ENCODE results near the gene CPNE8. TPM values are rescaled to one million over a fixed set of nuclear protein-coding genes. Genes with fewer than 3 reads are reported as not detected.

The CPNE8 gene
- total and polyA plus RNA-seq, 8 donors, result 2.7 to 6.8 (median 5.1) TPM

DNA sequence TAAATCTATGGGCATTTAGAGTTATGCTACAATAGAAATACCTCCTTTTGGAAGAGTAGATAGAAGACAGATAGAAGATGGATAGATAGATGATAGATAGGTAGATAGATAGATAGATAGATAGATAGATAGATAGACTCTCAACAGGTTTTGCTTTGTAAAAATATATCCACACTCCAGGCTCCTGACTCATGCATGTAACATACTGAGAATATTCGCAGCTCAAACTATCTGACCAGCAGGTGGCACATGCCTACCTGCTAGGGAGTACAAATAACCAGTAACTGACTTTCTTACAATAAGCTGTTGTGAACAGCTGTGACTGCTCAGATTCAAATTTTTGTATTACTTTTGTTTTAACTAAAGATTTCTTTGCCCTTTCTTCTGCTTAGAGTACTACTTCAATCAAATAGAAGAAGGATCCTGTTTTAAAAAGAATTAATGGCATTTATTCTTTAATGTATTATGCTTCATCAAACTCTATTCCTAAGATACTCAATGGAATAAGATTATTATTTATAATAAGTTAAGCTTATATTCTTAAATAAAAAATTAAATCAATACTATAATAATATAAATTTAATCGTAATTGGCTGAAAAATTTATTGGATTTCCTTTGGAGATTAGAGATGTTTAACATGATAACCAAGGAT lies 15.8 kb upstream of the CPNE8 start:
- intact Hi-C loops (cut with DNase I), result loop anchor here in 1 of 3 donors (10.0 kb wide), 1 partner anchor 354 kb away; no protein-coding TSS in a partner anchor

GRCh38 chr12:38919191-38919590 lies 13.8 kb upstream of the CPNE8 start:
- intact Hi-C loops (cut with DNase I), result no loop called here
- H3K27me3 ChIP-seq, result peaks cover 0 to 4% (median 0%) of the 10 kb centered on the region in 4 donors
- WGBS, 2 donors, result 46 to 68% methylated on average over 5 of the region's 5 CpGs
- FAIRE-seq (no peak), ATAC-seq (no peak), DNase-seq (no peak)
- H3K4me1 ChIP-seq, result no peaks in the 10 kb centered on the region
- TF ChIP-seq, protein P1, sequence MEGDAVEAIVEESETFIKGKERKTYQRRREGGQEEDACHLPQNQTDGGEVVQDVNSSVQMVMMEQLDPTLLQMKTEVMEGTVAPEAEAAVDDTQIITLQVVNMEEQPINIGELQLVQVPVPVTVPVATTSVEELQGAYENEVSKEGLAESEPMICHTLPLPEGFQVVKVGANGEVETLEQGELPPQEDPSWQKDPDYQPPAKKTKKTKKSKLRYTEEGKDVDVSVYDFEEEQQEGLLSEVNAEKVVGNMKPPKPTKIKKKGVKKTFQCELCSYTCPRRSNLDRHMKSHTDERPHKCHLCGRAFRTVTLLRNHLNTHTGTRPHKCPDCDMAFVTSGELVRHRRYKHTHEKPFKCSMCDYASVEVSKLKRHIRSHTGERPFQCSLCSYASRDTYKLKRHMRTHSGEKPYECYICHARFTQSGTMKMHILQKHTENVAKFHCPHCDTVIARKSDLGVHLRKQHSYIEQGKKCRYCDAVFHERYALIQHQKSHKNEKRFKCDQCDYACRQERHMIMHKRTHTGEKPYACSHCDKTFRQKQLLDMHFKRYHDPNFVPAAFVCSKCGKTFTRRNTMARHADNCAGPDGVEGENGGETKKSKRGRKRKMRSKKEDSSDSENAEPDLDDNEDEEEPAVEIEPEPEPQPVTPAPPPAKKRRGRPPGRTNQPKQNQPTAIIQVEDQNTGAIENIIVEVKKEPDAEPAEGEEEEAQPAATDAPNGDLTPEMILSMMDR (IDR thresholded peaks at IDR 0.05), result no peak
- H3K27ac ChIP-seq, result no peak overlapping the region
- no peaks in the 10 kb centered on the region for H3K36me3 ChIP-seq
- H3K4me3 ChIP-seq, result no peak overlapping the region
- H3K9me3 ChIP-seq, result no peaks in the 10 kb centered on the region

More for the DNA sequence above, 15.8 kb upstream of the CPNE8 start:
- DNase-seq (peak in 4 of 6 donors; percentile 12 to 65 (median 20)), FAIRE-seq (peak; percentile 64), ATAC-seq (peak in 3 of 4 donors; percentile 81 to 86 (median 82))
- WGBS, 2 donors, result 3 to 13% methylated on average over 2 of the region's 2 CpGs
- TF ChIP-seq, protein P1 (IDR thresholded peaks at IDR 0.05), result peak in 3 of 4 donors; percentile 19 to 46 (median 30)
- H3K9me3 ChIP-seq, result no peaks in the 10 kb centered on the region
- H3K27me3 ChIP-seq, result peaks cover 0 to 4% (median 0%) of the 10 kb centered on the region in 4 donors
- no peak overlapping the region for H3K27ac ChIP-seq
- no peaks in the 10 kb centered on the region for H3K36me3 ChIP-seq
- no peaks in the 10 kb centered on the region for H3K4me1 ChIP-seq
- no peak overlapping the region for H3K4me3 ChIP-seq

DNA sequence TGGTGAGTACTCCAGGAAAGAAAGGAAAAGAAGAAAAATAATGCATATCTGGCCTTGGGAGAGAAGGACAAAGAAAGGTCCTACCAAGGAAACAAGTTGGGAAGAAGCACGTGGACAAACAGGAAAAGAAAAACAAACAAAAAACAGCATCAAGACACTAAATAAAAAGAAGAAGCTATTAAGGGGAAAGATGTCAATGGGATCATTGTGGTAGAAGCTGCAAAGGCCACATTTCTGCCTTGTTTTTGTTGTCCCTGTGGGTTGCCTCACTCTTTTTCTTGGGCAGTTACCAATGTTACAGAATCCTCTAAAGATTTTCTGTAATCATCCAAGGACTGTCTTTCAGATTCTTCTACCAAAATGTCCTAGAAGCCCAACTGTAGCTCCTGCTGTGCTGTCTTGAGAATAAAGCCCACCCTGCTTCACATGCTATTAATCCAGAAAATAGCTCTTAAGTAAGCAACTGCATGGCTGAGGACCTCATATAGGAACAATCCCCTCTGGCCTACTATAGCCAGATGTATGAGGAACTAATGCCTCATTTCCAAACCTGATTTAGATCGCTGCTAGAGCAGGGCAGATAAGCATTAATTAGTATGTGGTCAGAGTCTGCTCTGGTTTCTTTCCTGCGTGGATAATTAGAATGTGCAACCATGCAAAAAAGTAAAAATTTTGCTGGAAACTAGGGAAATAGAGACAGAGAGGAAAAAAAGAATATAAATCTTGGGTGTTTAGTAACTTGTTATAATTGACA lies 10.2 kb upstream of the CPNE8 start:
- DNase-seq, result no peak
- no peak for ATAC-seq
- H3K36me3 ChIP-seq, result no peaks in the 10 kb centered on the region
- H3K27ac ChIP-seq, result no peak overlapping the region
- H3K4me3 ChIP-seq, result no peak overlapping the region
- no peaks in the 10 kb centered on the region for H3K27me3 ChIP-seq
- TF ChIP-seq, protein P1 (IDR thresholded peaks at IDR 0.05), result no peak
- WGBS, 2 donors, result 49 to 61% methylated on average over 3 of the region's 3 CpGs
- no peak for FAIRE-seq
- intact Hi-C loops (cut with DNase I), result no loop called here
- no peaks in the 10 kb centered on the region for H3K9me3 ChIP-seq
- H3K4me1 ChIP-seq, result no peaks in the 10 kb centered on the region

GRCh38 chr12:38912116-38912515 lies 6.7 kb upstream of the CPNE8 start:
- TF ChIP-seq, protein P1 (IDR thresholded peaks at IDR 0.05), result no peak
- Histone ChIP-seq H3K27ac (no peak overlapping the region), H3K4me1 (peaks cover 0 to 4% (median 3%) of the 10 kb centered on the region in 3 donors), H3K36me3 (no peaks in the 10 kb centered on the region), H3K4me3 (no peak overlapping the region), H3K27me3 (no peaks in the 10 kb centered on the region), H3K9me3 (no peaks in the 10 kb centered on the region)
- WGBS, 2 donors, result 36 to 43% methylated on average over 5 of the region's 5 CpGs
- no peak for ATAC-seq
- FAIRE-seq, result no peak
- no peak for DNase-seq
- intact Hi-C loops (cut with DNase I), result no loop called here
